H1 (cell line): ENCODE measurements around the gene HABP4. TPM values are rescaled to one million over a fixed set of nuclear protein-coding genes. Genes with fewer than 3 reads are reported as not detected.
A peak's percentile ranks its signal among the peaks of the same experiment; 100 is the strongest.

Source experiments
- CTCF ChIA-PET: fragments of 300-600 bp; sonication (Branson Sonifier 250); formaldehyde crosslinking; loops from one replicate; lab custom pipeline; 2021; ENCODE audit not compliant: partially characterized antibody; lab: Charles Lee
- POLR2A ChIA-PET: fragments of 300-600 bp; sonication (Branson Sonifier 250); formaldehyde crosslinking; loops from one replicate; lab custom pipeline; 2021; ENCODE audit warnings: inconsistent platforms; ENCODE audit not compliant: partially characterized antibody; lab: Charles Lee
- DNase-seq, 2 experiments: peaks; one replicate each; pipeline versions ENCODE4 v3.0.0 to v3.0.0-alpha.2; 2010 to 2022; ENCODE audit warnings: low spot score in 2 of 2, low read depth in 1 of 2, mixed read lengths in 1 of 2
- FAIRE-seq: peaks from 2 replicates; lab custom pipeline; 2011; peaks lifted over from hg19 to GRCh38; lab: Jason Lieb, UNC
- H2AFZ ChIP-seq: 2 replicates; pipeline ENCODE4 v1.8.1; 2012; ENCODE audit warnings: low read length, inconsistent platforms
- H2AK5ac ChIP-seq: 2 replicates; pipeline ENCODE4 v1.6.1; 2013; ENCODE audit warnings: low read depth, low read length
- H2BK120ac ChIP-seq: replicated peaks from 2 replicates; pipeline ENCODE3; 2013; ENCODE audit warnings: low read depth, low read length, inconsistent platforms
- H2BK12ac ChIP-seq: 2 replicates; pipeline ENCODE4 v1.6.1; 2013; ENCODE audit warnings: low read depth, low read length
- H2BK15ac ChIP-seq: 2 replicates; pipeline ENCODE4 v1.6.1; 2013; ENCODE audit warnings: low read length
- H2BK20ac ChIP-seq: 2 replicates; pipeline ENCODE4 v1.6.1; 2013; ENCODE audit warnings: low read length
- H2BK5ac ChIP-seq: 2 replicates; pipeline ENCODE4 v1.6.1; 2013; ENCODE audit warnings: low read depth, low read length
- H3K14ac ChIP-seq: 2 replicates; pipeline ENCODE4 v1.6.1; 2013; ENCODE audit warnings: inconsistent platforms; ENCODE audit not compliant: insufficient read length
- H3K18ac ChIP-seq: 2 replicates; pipeline ENCODE4 v1.6.1; 2013; ENCODE audit warnings: low read length; ENCODE audit errors: extremely low read depth
- H3K23ac ChIP-seq: 2 replicates; pipeline ENCODE4 v1.6.1; 2013; ENCODE audit warnings: inconsistent platforms; ENCODE audit not compliant: insufficient read length
- H3K23me2 ChIP-seq: 2 replicates; pipeline ENCODE4 v1.6.1; 2013; ENCODE audit warnings: low read depth, low read length
- H3K27ac ChIP-seq: 2 replicates; pipeline ENCODE4 v1.6.1; 2011; ENCODE audit warnings: low read depth, low read length, inconsistent platforms
- H3K27me3 ChIP-seq, 4 experiments: replicated peaks in 1 of 4; 1 replicate in 1 of 4; 2 replicates in 3 of 4; pipeline versions ENCODE4 v1.6.1 to v1.8.1; 2011 to 2013; ENCODE audit warnings: low read length in 3 of 4, mild to moderate bottlenecking in 3 of 4, inconsistent platforms in 2 of 4, mixed read lengths in 2 of 4, moderate library complexity in 1 of 4; ENCODE audit not compliant: control insufficient read depth in 3 of 4, insufficient read depth in 3 of 4; ENCODE audit errors: extremely low read depth in 1 of 4
- H3K36me3 ChIP-seq, 4 experiments: 2 replicates each; pipeline versions ENCODE4 v1.6.1 to v1.8.1; 2011 to 2013; ENCODE audit warnings: mild to moderate bottlenecking in 4 of 4, low read length in 3 of 4, moderate library complexity in 2 of 4, control low read depth in 1 of 4, inconsistent platforms in 1 of 4; ENCODE audit not compliant: insufficient read depth in 4 of 4, control insufficient read depth in 2 of 4
- H3K4ac ChIP-seq: replicated peaks from 2 replicates; pipeline ENCODE3; 2013; ENCODE audit warnings: low read length, low read depth, mixed read lengths, inconsistent platforms; ENCODE audit not compliant: insufficient read length
- H3K4me1 ChIP-seq, 4 experiments: replicated peaks in 1 of 4; 1 replicate in 1 of 4; 2 replicates in 3 of 4; pipeline versions ENCODE4 v1.6.1 to v1.8.1; 2011 to 2013; ENCODE audit warnings: low read length in 3 of 4, inconsistent platforms in 2 of 4, mixed read lengths in 1 of 4; ENCODE audit not compliant: insufficient read depth in 4 of 4, control insufficient read depth in 3 of 4
- H3K4me2 ChIP-seq, 2 experiments: 2 replicates each; pipeline versions ENCODE4 v1.6.1 to v1.8.1; 2011 to 2013; ENCODE audit warnings: low read depth in 2 of 2, low read length in 2 of 2, control low read depth in 1 of 2, inconsistent platforms in 1 of 2, mild to moderate bottlenecking in 1 of 2; ENCODE audit not compliant: insufficient read depth in 1 of 2
- H3K4me3 ChIP-seq, 4 experiments: fragments of 200-600, 300-600 bp in 1 of 4; sonication (generic), shearing (Covaris generic), sonication (Bioruptor Twin) in 1 of 4; 2 replicates each; pipeline versions ENCODE4 v1.5.1 to v1.8.1; 2011 to 2016; ENCODE audit warnings: low read length in 4 of 4, low read depth in 3 of 4, control low read depth in 2 of 4, inconsistent platforms in 2 of 4, mild to moderate bottlenecking in 2 of 4, mixed read lengths in 1 of 4, moderate library complexity in 1 of 4; ENCODE audit not compliant: insufficient read depth in 2 of 4; ENCODE audit errors: extremely low read depth in 1 of 4
- H3K56ac ChIP-seq: replicated peaks from 2 replicates; pipeline ENCODE3; 2013; ENCODE audit warnings: low read depth, mild to moderate bottlenecking, mixed read lengths, low read length, inconsistent platforms; ENCODE audit not compliant: insufficient read length
- H3K79me1 ChIP-seq: 2 replicates; pipeline ENCODE4 v1.6.1; 2013; ENCODE audit warnings: low read depth, low read length, control low read depth
- H3K79me2 ChIP-seq, 2 experiments: 2 replicates each; pipeline versions ENCODE4 v1.6.1 to v1.8.1; 2012 to 2013; ENCODE audit warnings: low read length in 2 of 2, mild to moderate bottlenecking in 2 of 2, inconsistent platforms in 1 of 2; ENCODE audit not compliant: insufficient read depth in 2 of 2, control insufficient read depth in 1 of 2
- H3K9ac ChIP-seq, 4 experiments: replicated peaks in 1 of 4; 1 replicate in 1 of 4; 2 replicates in 3 of 4; pipeline versions ENCODE4 v1.6.1 to v1.8.1; 2011 to 2013; ENCODE audit warnings: low read depth in 3 of 4, low read length in 3 of 4, control low read depth in 2 of 4, mild to moderate bottlenecking in 2 of 4, moderate library complexity in 2 of 4, inconsistent platforms in 1 of 4; ENCODE audit errors: extremely low read depth in 1 of 4
- H3K9me3 ChIP-seq, 2 experiments: 2 replicates each; pipeline versions ENCODE4 v1.6.1 to v1.8.1; 2012 to 2013; ENCODE audit warnings: mild to moderate bottlenecking in 2 of 2, moderate library complexity in 2 of 2, control low read depth in 1 of 2, inconsistent platforms in 1 of 2, low read depth in 1 of 2, low read length in 1 of 2, mixed read lengths in 1 of 2; ENCODE audit not compliant: insufficient read depth in 2 of 2
- H4K20me1 ChIP-seq, 2 experiments: replicated peaks in 1 of 2; 2 replicates each; pipeline versions ENCODE3 to v1.8.1; 2011 to 2013; ENCODE audit warnings: inconsistent platforms in 2 of 2, low read length in 2 of 2, mild to moderate bottlenecking in 1 of 2; ENCODE audit not compliant: insufficient read depth in 2 of 2, control insufficient read depth in 1 of 2
- H4K5ac ChIP-seq: 2 replicates; pipeline ENCODE4 v1.6.1; 2013; ENCODE audit warnings: low read length, low read depth, mixed read lengths, inconsistent platforms; ENCODE audit not compliant: insufficient read length
- H4K8ac ChIP-seq: 2 replicates; pipeline ENCODE4 v1.8.0; 2013; ENCODE audit warnings: mild to moderate bottlenecking, moderate library complexity, low read length, inconsistent platforms; ENCODE audit not compliant: insufficient read depth; ENCODE audit errors: extremely low read depth
- H4K91ac ChIP-seq: replicated peaks from 2 replicates; pipeline ENCODE3; 2013; ENCODE audit warnings: low read length, mixed read lengths, inconsistent platforms; ENCODE audit not compliant: insufficient read length
- KDM1A ChIP-seq: fragments of 200-600, 300-600 bp; sonication (generic); IDR thresholded peaks from 2 replicates; pipeline ENCODE4 v1.7.1; 2016; ENCODE audit warnings: mild to moderate bottlenecking, low read length, borderline replicate concordance
- YY1 ChIP-seq: IDR thresholded peaks from 2 replicates; pipeline ENCODE4 v1.6.1; 2011; ENCODE audit warnings: low read depth, mild to moderate bottlenecking, low read length
- WGBS, 2 experiments: shearing (Covaris generic) in 1 of 2; methylation state at CpG; one replicate each; pipeline versions ENCODE4 v1.1.6 to v1.1.7; 2013 to 2015; ENCODE audit warnings: low lambda C conversion rate in 2 of 2, mixed read lengths in 2 of 2, inconsistent platforms in 1 of 2, low coverage in 1 of 2, missing lambda C conversion rate in 1 of 2; ENCODE audit not compliant: insufficient replicate concordance in 2 of 2, insufficient coverage in 1 of 2, insufficient read length in 1 of 2; ENCODE audit errors: extremely low coverage in 1 of 2, missing lambda C conversion rate in 1 of 2; 5-methylcytosine and 5-hydroxymethylcytosine counted together
- polyA plus RNA-seq, 7 experiments: library from polyadenylated mRNA; depleted of rRNA in 3 of 7; stranded (reverse) in 5 of 7; unstranded in 2 of 7; fragments of >200 nt in 5 of 7; fragments of 200-250 nt in 2 of 7; gene quantifications; 1 replicate in 5 of 7; 2 replicates in 1 of 7; 4 replicates in 1 of 7; pipeline versions ENCODE4 v1.2.1 to v1.2.3, GENCODE V29; 2011 to 2013; ENCODE audit warnings: missing spikeins in 2 of 7, mixed read lengths in 2 of 7
- total RNA-seq: library from RNA; stranded (reverse); fragmentation: NEBNext Ultra II Directional; extraction: Animal tissue kit (Norgen Biotek cat#: 25700); gene quantifications from 2 replicates; pipeline ENCODE4 v1.2.1, GENCODE V29; 2021

HABP4 gene
- total and polyA plus RNA-seq, 2 of the 8 experiments (the other 6 are each of a cell fraction or from before 2014, with no cell fraction given), result 3.3 to 11.2 TPM

DNA sequence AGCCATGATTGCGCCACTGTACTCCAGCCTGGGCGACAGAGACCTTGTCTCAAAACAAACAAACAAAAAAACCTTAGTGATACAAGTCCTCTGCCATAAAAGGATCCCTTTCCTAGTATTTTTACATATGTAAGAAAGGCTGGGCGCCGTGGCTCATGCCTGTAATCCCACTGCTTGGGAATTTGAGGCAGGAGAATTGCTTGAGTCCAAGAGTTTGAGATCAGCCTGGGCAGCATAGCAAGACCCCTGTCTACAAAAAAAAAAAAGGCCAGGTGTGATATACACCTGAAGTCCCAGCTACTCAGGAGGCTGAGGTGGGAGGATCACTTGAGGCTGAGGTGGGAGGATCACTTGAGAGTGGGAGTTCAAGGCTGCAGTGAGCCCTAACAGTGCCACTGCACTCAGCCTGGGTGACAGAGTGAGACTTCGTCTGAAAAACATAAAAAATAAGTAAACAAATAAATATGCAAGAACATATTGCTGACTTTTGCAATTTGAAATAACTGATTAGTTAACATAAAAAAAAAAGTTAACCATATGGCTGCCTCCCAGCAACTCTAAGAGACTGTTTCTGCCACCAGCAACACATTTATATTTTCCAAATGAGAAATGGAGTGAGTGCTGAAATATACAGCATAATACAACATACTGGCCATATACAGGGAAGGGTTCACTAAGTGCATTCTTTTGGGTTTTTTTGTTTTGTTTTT is 38.7 kb upstream of the HABP4 start:
- Histone ChIP-seq H2AFZ (no peak overlapping the region), H4K8ac (no peak overlapping the region), H3K4ac (no peak overlapping the region), H3K23ac (no peak overlapping the region), H2BK5ac (no peak overlapping the region), H3K14ac (no peak overlapping the region), H3K79me2 (peaks cover 2 to 74% of the 10 kb centered on the region in 2 experiments; a peak in 3 of 4 replicates), H3K79me1 (no peaks in the 10 kb centered on the region; the same call in 1 of the 2 replicates), H2BK12ac (no peak overlapping the region), H3K9ac (no peak overlapping the region), H2BK20ac (no peak overlapping the region), H2BK15ac (no peak overlapping the region), H3K27me3 (no peaks in the 10 kb centered on the region), H3K4me1 (peaks cover 0 to 13% (median 7%) of the 10 kb centered on the region in 4 experiments; a peak in 5 of 7 replicates), H3K56ac (no peak overlapping the region), H3K9me3 (no peaks in the 10 kb centered on the region), H3K23me2 (no peaks in the 10 kb centered on the region), H4K20me1 (peaks cover 4 to 7% of the 10 kb centered on the region in 2 experiments), H3K4me2 (no peak overlapping the region), H4K5ac (no peak overlapping the region), H2AK5ac (no peak overlapping the region), H3K27ac (no peak overlapping the region), H3K4me3 (no peak overlapping the region), H3K36me3 (peaks cover 0 to 5% (median 2%) of the 10 kb centered on the region in 4 experiments; a peak in 3 of 8 replicates), H4K91ac (no peak overlapping the region), H2BK120ac (no peak overlapping the region), H3K18ac (no peak overlapping the region)
- ChIA-PET CTCF (interaction anchor here (1.6 kb wide), 1 partner anchor 68 kb away, joined by 4 read pairs; no protein-coding TSS in a partner anchor), POLR2A (no interaction called here)
- FAIRE-seq (no peak), DNase-seq (no peak)
- TF ChIP-seq YY1 (no peak), KDM1A (peak; percentile 66; the same call in 1 of the 2 replicates)
- 86% methylated on average over 5 of the region's 5 CpGs; no CpG with 5 or more reads in 1 of the 2 experiments for WGBS, 2 experiments
